ENCODE measurements around the gene SLC30A4. TPM values are rescaled to one million over a fixed set of nuclear protein-coding genes. Genes with fewer than 3 reads are reported as not detected.

The SLC30A4 gene
- total RNA-seq, 2 experiments from 2014 or later = 2.1 to 2.3 TPM

DNA sequence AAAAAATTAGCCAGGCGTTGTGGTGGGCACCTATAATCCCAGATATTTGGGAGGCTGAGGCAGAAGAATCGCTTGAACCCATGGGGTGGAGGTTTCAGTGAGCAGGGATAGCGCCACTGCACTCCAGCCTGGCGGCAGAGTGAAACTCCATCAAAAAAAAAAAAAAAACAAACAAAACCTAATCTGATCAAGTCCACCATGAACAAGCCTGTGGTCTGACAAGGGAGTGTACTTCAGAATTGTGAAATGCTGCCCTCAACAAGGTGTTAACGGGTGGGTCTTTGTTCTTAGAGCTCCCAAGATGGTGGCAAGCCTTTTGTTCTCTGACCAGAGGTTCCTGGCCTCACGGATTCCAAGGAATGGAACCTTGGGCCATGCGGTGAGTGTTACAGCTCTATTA lies 24.2 kb upstream of the SLC30A4 start:
- Mint-ChIP-seq H3K4me3 (no peak overlapping the region), H3K4me1 (ENCODE audit: low read depth) (no peaks in the 10 kb centered on the region), H3K27ac (no peak overlapping the region), H3K9me3 (no peaks in the 10 kb centered on the region), H3K27me3 (peaks cover 24% of the 10 kb centered on the region), H3K36me3 (ENCODE audit: low read depth) (no peaks in the 10 kb centered on the region)
- intact Hi-C loops (cut with DNase I, micrococcal nuclease) = no loop called here
- ChIA-PET CTCF (no interaction called here), POLR2A (no interaction called here)
- no peak for TF ChIP-seq CTCF (IDR thresholded peaks at IDR 0.05)
- ATAC-seq (ENCODE audit: poor library complexity) (no peak), DNase-seq (no peak)
- no peak overlapping the region for H3K27ac ChIP-seq (ENCODE audit: low read depth in 1 of 2, low read length in 2 of 2)
- no peaks in the 10 kb centered on the region for H3K4me1 ChIP-seq (ENCODE audit: insufficient read depth, low read length)
- no peaks in the 10 kb centered on the region for H3K36me3 ChIP-seq (ENCODE audit: insufficient read depth, low read length)
- no peaks in the 10 kb centered on the region for H3K9me3 ChIP-seq (ENCODE audit: control insufficient read depth in 1 of 2, insufficient read depth in 1 of 2, low read length in 2 of 2)
- H3K27me3 ChIP-seq (ENCODE audit: control insufficient read depth in 1 of 2, insufficient read depth in 2 of 2, low read length in 2 of 2) = no peaks in the 10 kb centered on the region
- no peak overlapping the region for H3K4me3 ChIP-seq (ENCODE audit: low read length)

- POLR2A ChIA-PET = no interaction called here
- H3K27me3 Mint-ChIP-seq = peaks cover 17% of the 10 kb centered on the region
- no peaks in the 10 kb centered on the region for H3K9me3 ChIP-seq (ENCODE audit: control insufficient read depth in 1 of 2, insufficient read depth in 1 of 2, low read length in 2 of 2)
- intact Hi-C loops (cut with DNase I, micrococcal nuclease) = no loop called here
- DNase-seq (no peak), ATAC-seq (ENCODE audit: poor library complexity) (no peak)
- no peaks in the 10 kb centered on the region for H3K27me3 ChIP-seq (ENCODE audit: control insufficient read depth in 1 of 2, insufficient read depth in 2 of 2, low read length in 2 of 2)
- H3K4me3 Mint-ChIP-seq = no peak overlapping the region
- no peak overlapping the region for H3K27ac Mint-ChIP-seq
- TF ChIP-seq CTCF (IDR thresholded peaks at IDR 0.05) = no peak
- H3K36me3 ChIP-seq (ENCODE audit: insufficient read depth, low read length) = no peaks in the 10 kb centered on the region
- no peaks in the 10 kb centered on the region for H3K9me3 Mint-ChIP-seq
- no peaks in the 10 kb centered on the region for H3K4me1 Mint-ChIP-seq (ENCODE audit: low read depth)
- H3K4me3 ChIP-seq (ENCODE audit: low read length) = no peak overlapping the region
- no peaks in the 10 kb centered on the region for H3K36me3 Mint-ChIP-seq (ENCODE audit: low read depth)
- CTCF ChIA-PET = no interaction called here
- no peaks in the 10 kb centered on the region for H3K4me1 ChIP-seq (ENCODE audit: insufficient read depth, low read length)
- H3K27ac ChIP-seq (ENCODE audit: low read depth in 1 of 2, low read length in 2 of 2) = no peak overlapping the region
Measured at GRCh38 chr15:45544266-45545023, 21.9 kb upstream of the SLC30A4 start.

DNA sequence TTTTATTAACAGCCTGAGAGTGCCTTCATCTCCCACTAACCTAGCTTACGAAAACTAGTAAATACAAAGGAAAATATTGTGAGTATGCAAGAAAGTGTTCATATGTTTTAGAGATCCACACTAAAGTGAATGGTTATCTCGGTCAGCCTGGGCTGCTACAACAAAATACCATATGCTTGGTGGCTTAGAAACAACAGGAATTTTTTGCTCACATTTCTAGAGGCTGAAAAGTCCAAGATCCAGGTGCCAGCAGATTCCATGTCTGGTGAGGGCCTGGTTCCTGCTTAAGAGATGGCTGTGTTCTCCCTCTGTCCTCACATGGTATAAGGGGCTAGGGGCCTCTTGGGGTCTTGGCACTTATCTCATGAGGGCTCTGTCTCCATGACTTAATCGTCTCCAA lies 20.5 kb upstream of the SLC30A4 start:
- DNase-seq = no peak
- Mint-ChIP-seq H3K9me3 (no peaks in the 10 kb centered on the region), H3K4me3 (no peak overlapping the region), H3K27me3 (peaks cover 9% of the 10 kb centered on the region), H3K27ac (no peak overlapping the region), H3K36me3 (ENCODE audit: low read depth) (no peaks in the 10 kb centered on the region), H3K4me1 (ENCODE audit: low read depth) (no peaks in the 10 kb centered on the region)
- Histone ChIP-seq H3K27me3 (ENCODE audit: control insufficient read depth in 1 of 2, insufficient read depth in 2 of 2, low read length in 2 of 2) (no peaks in the 10 kb centered on the region), H3K27ac (ENCODE audit: low read depth in 1 of 2, low read length in 2 of 2) (no peak overlapping the region), H3K9me3 (ENCODE audit: control insufficient read depth in 1 of 2, insufficient read depth in 1 of 2, low read length in 2 of 2) (no peaks in the 10 kb centered on the region), H3K4me3 (ENCODE audit: low read length) (no peak overlapping the region), H3K36me3 (ENCODE audit: insufficient read depth, low read length) (no peaks in the 10 kb centered on the region), H3K4me1 (ENCODE audit: insufficient read depth, low read length) (no peaks in the 10 kb centered on the region)
- intact Hi-C loops (cut with DNase I, micrococcal nuclease) = no loop called here
- no peak for TF ChIP-seq CTCF (IDR thresholded peaks at IDR 0.05)
- ChIA-PET CTCF (no interaction called here), POLR2A (no interaction called here)
- ATAC-seq (ENCODE audit: poor library complexity) = no peak
